KMS-11 (cell line): ENCODE data around the gene CRBN.
A peak's percentile ranks its signal among the peaks of the same experiment; 100 is the strongest.

Experiments
- H2AFZ ChIP-seq: fragments of 200-600 bp; sonication (generic); 2 replicates; pipeline ENCODE4 v1.6.1; 2016; ENCODE audit warnings: antibody characterized with exemption, mixed run types, low read depth
- H3K27ac ChIP-seq: fragments of 200-600 bp; sonication (generic); 2 replicates; pipeline ENCODE4 v1.6.1; 2016; ENCODE audit warnings: mild to moderate bottlenecking, mixed run types
- H3K27me3 ChIP-seq: fragments of 200-600 bp; sonication (generic); 2 replicates; pipeline ENCODE4 v1.6.1; 2017; ENCODE audit warnings: mild to moderate bottlenecking, low read depth, mixed run types, moderate library complexity; ENCODE audit not compliant: insufficient read depth
- H3K36me3 ChIP-seq: fragments of 200-600 bp; sonication (generic); 2 replicates; pipeline ENCODE4 v1.6.1; 2017; ENCODE audit warnings: mild to moderate bottlenecking, mixed run types; ENCODE audit not compliant: insufficient read depth
- H3K4me1 ChIP-seq: fragments of 200-600 bp; sonication (generic); 2 replicates; pipeline ENCODE4 v1.6.1; 2016; ENCODE audit warnings: mild to moderate bottlenecking, low read depth, mixed run types; ENCODE audit not compliant: poor library complexity, severe bottlenecking
- H3K4me2 ChIP-seq: fragments of 200-600 bp; sonication (generic); 2 replicates; pipeline ENCODE4 v1.7.0; 2016; ENCODE audit warnings: mild to moderate bottlenecking, mixed run types
- H3K4me3 ChIP-seq: fragments of 200-600 bp; sonication (generic); IDR thresholded peaks from 2 replicates; pipeline ENCODE4 v1.6.1; 2017; ENCODE audit warnings: low read depth, low read length, mixed read lengths; ENCODE audit not compliant: insufficient read depth
- H3K79me2 ChIP-seq: fragments of 200-600 bp; sonication (generic); 2 replicates; pipeline ENCODE4 v1.6.1; 2016; ENCODE audit warnings: low read depth, mixed run types; ENCODE audit not compliant: insufficient read depth
- H3K9ac ChIP-seq: fragments of 200-600 bp; sonication (generic); 2 replicates; pipeline ENCODE4 v1.6.1; 2016; ENCODE audit warnings: mild to moderate bottlenecking, mixed run types
- H4K20me1 ChIP-seq: fragments of 200-600 bp; sonication (generic); 2 replicates; pipeline ENCODE4 v1.6.1; 2016; ENCODE audit warnings: mild to moderate bottlenecking, mixed run types; ENCODE audit not compliant: insufficient read depth
- CTCF ChIP-seq: fragments of 200-600 bp; sonication (generic); conservative IDR thresholded peaks from 2 replicates; pipeline ENCODE4 v1.6.1; 2017; ENCODE audit warnings: low read depth, mild to moderate bottlenecking, antibody characterized with exemption, low read length, moderate library complexity, mixed read lengths

Gene CRBN

GRCh38 chr3:3200632-3201212, 21.2 kb upstream of the CRBN start:
- Histone ChIP-seq H3K4me2 (peak overlapping the region; percentile 77; the same call in 1 of the 2 replicates), H3K27ac (no peak overlapping the region), H3K79me2 (no peaks in the 10 kb centered on the region), H2AFZ (no peak overlapping the region), H3K36me3 (no peaks in the 10 kb centered on the region), H3K27me3 (no peaks in the 10 kb centered on the region), H4K20me1 (no peaks in the 10 kb centered on the region), H3K4me1 (peaks cover 18% of the 10 kb centered on the region), H3K9ac (no peak overlapping the region), H3K4me3 (no peak overlapping the region)
- peak; percentile 82 for TF ChIP-seq CTCF

GRCh38 chr3:3199306-3199705, 19.8 kb upstream of the CRBN start:
- Histone ChIP-seq H3K36me3 (no peaks in the 10 kb centered on the region), H2AFZ (no peak overlapping the region), H3K79me2 (no peaks in the 10 kb centered on the region), H3K27ac (no peak overlapping the region), H3K27me3 (no peaks in the 10 kb centered on the region), H3K4me1 (peaks cover 18% of the 10 kb centered on the region), H3K4me3 (no peak overlapping the region), H4K20me1 (no peaks in the 10 kb centered on the region), H3K4me2 (no peak overlapping the region), H3K9ac (no peak overlapping the region)
- TF ChIP-seq CTCF, result no peak

- H3K79me2 ChIP-seq, result no peaks in the 10 kb centered on the region
- peak; percentile 59 for TF ChIP-seq CTCF
- H3K4me1 ChIP-seq, result peaks cover 9% of the 10 kb centered on the region
- H3K4me3 ChIP-seq, result no peak overlapping the region
- no peak overlapping the region for H3K9ac ChIP-seq
- no peak overlapping the region for H3K27ac ChIP-seq
- no peaks in the 10 kb centered on the region for H3K27me3 ChIP-seq
- no peaks in the 10 kb centered on the region for H3K36me3 ChIP-seq
- no peak overlapping the region for H2AFZ ChIP-seq
- H3K4me2 ChIP-seq, result no peak overlapping the region
- no peaks in the 10 kb centered on the region for H4K20me1 ChIP-seq
These were observed 16.8 kb upstream of the CRBN start for GRCh38 chr3:3196148-3196861.

- Histone ChIP-seq H3K9ac (no peak overlapping the region), H3K4me3 (no peak overlapping the region), H3K79me2 (no peaks in the 10 kb centered on the region), H3K4me1 (no peaks in the 10 kb centered on the region), H4K20me1 (no peaks in the 10 kb centered on the region), H2AFZ (no peak overlapping the region), H3K27me3 (no peaks in the 10 kb centered on the region), H3K4me2 (no peak overlapping the region), H3K36me3 (no peaks in the 10 kb centered on the region), H3K27ac (no peak overlapping the region)
- no peak for TF ChIP-seq CTCF
These were observed 15.4 kb upstream of the CRBN start for GRCh38 chr3:3194861-3195260.
